GM19035 (cell line): Measurements from ENCODE around the gene IPO9.
"Not testable (repeated sequence)": the region's sequence is repeated elsewhere in the genome, so short reads cannot be mapped to it uniquely, and the experiment has no call there.

ENCODE experiments used
- ATAC-seq: cut with Tn5 transposase; IDR thresholded peaks from one replicate; pipeline ENCODE4 v1.9.1; 2021; ENCODE audit not compliant: unreplicated experiment

IPO9 gene

GRCh38 chr1:201808633-201808990, 20.3 kb upstream of the IPO9 start:
- ATAC-seq, result no peak

GRCh38 chr1:201809876-201810275, 19.1 kb upstream of the IPO9 start:
- ATAC-seq, result no peak

GRCh38 chr1:201810466-201811216, 18.3 kb upstream of the IPO9 start:
- ATAC-seq, result no peak

- no peak for ATAC-seq
Observed at GRCh38 chr1:201813226-201813625, 15.7 kb upstream of the IPO9 start.

GRCh38 chr1:201816309-201816854, 12.6 kb upstream of the IPO9 start:
- no peak for ATAC-seq

- ATAC-seq, result no peak
Observed at GRCh38 chr1:201818971-201819750, 9.8 kb upstream of the IPO9 start.

GRCh38 chr1:201820413-201820812, 8.5 kb upstream of the IPO9 start:
- no peak for ATAC-seq

- ATAC-seq, result no peak
Observed at GRCh38 chr1:201825245-201825644, 3.7 kb upstream of the IPO9 start.

GRCh38 chr1:201826830-201827229, 2.1 kb upstream of the IPO9 start:
- ATAC-seq, result no peak

GRCh38 chr1:201827321-201828216, 1.4 kb upstream of the IPO9 start:
- no peak for ATAC-seq

- ATAC-seq, result no peak
Observed at GRCh38 chr1:201828217-201828819, 639 bp upstream of the IPO9 start.

- no peak for ATAC-seq
Observed at GRCh38 chr1:201831371-201831770, 2.4 kb downstream of the IPO9 start.

GRCh38 chr1:201834621-201835020, 5.7 kb downstream of the IPO9 start:
- no peak for ATAC-seq

GRCh38 chr1:201838381-201838780, 9.4 kb downstream of the IPO9 start:
- ATAC-seq, result no peak

- not testable (repeated sequence) for ATAC-seq
Observed at GRCh38 chr1:201839089-201839488, 10.1 kb downstream of the IPO9 start.

- no peak for ATAC-seq
Observed at GRCh38 chr1:201840055-201840454, 11.1 kb downstream of the IPO9 start.

GRCh38 chr1:201840490-201840889, 11.5 kb downstream of the IPO9 start:
- ATAC-seq, result no peak

- ATAC-seq, result no peak
Observed at GRCh38 chr1:201841265-201841912, 12.4 kb downstream of the IPO9 start.

- ATAC-seq, result no peak
Observed at GRCh38 chr1:201842472-201843027, 13.6 kb downstream of the IPO9 start.
